GM12878 (cell line): Measurements from ENCODE around the gene MBOAT2. TPM values are rescaled to one million over a fixed set of nuclear protein-coding genes. Genes with fewer than 3 reads are reported as not detected.

Source experiments
- ATAC-seq: fragments of 200-7000 bp; cut with Tn5 transposase; 3 replicates; pipeline ENCODE4 v1.9.1; 2020; ENCODE audit warnings: mild to moderate bottlenecking, moderate library complexity
- BruUV-seq: library from RNA; stranded (reverse); fragments of 400-500 nt; replicated peaks from 2 replicates; lab custom pipeline; 2021; lab: Mats Ljungman, UMichigan
- CTCF ChIA-PET: fragments of 300-600 bp; sonication (Branson Sonifier 250); formaldehyde crosslinking; extraction: SDS; loops from one replicate; lab custom pipeline; 2021; ENCODE audit warnings: inconsistent platforms; lab: Yijun Ruan, JAX
- POLR2A ChIA-PET: fragments of 350-600 bp; formaldehyde crosslinking; extraction: SDS; loops from one replicate; lab custom pipeline; 2021; ENCODE audit warnings: inconsistent platforms; lab: Charles Lee
- RAD21 ChIA-PET: fragments of 300-600 bp; sonication (Branson Sonifier 250); formaldehyde crosslinking; loops from one replicate; lab custom pipeline; 2023; ENCODE audit warnings: antibody characterized with exemption; ENCODE audit not compliant: unreplicated experiment; lab: Charles Lee
- SMC1A ChIA-PET: fragments of 300-600 bp; sonication (Branson Sonifier 250); formaldehyde crosslinking; loops from one replicate; lab custom pipeline; 2023; ENCODE audit not compliant: unreplicated experiment, uncharacterized antibody; lab: Charles Lee
- DNase-seq: peaks from one replicate; pipeline ENCODE4 v3.0.0-alpha.2; 2011; ENCODE audit warnings: low read depth, low spot score
- FAIRE-seq: peaks from 3 replicates; lab custom pipeline; 2011; peaks lifted over from hg19 to GRCh38; lab: Jason Lieb, UNC
- H2AFZ ChIP-seq: 2 replicates; pipeline ENCODE4 v1.6.0; 2011; ENCODE audit warnings: low read depth, low read length, control low read depth; ENCODE audit not compliant: control insufficient read depth
- H3K27ac ChIP-seq: 2 replicates; pipeline ENCODE4 v1.5.1; 2011; ENCODE audit warnings: control low read depth; ENCODE audit not compliant: control insufficient read depth, insufficient read depth
- H3K27me3 ChIP-seq, 2 experiments: replicated peaks in 1 of 2; 2 replicates each; pipeline versions ENCODE4 v1.6.0 to v1.6.1; 2011; ENCODE audit warnings: low read length in 1 of 2; ENCODE audit not compliant: control insufficient read depth in 2 of 2, insufficient read depth in 2 of 2
- H3K36me3 ChIP-seq, 2 experiments: 2 replicates each; pipeline ENCODE4 v1.5.1; 2011; ENCODE audit warnings: low read length in 1 of 2; ENCODE audit not compliant: control insufficient read depth in 2 of 2, insufficient read depth in 2 of 2
- H3K4me1 ChIP-seq: 2 replicates; pipeline ENCODE4 v1.6.1; 2011; ENCODE audit warnings: mild to moderate bottlenecking, low read length, moderate library complexity, mixed read lengths; ENCODE audit not compliant: control insufficient read depth, insufficient read depth
- H3K4me2 ChIP-seq: 2 replicates; pipeline ENCODE4 v1.6.0; 2011; ENCODE audit warnings: control low read depth; ENCODE audit not compliant: control insufficient read depth, insufficient read depth
- H3K4me3 ChIP-seq: fragments of 200-600 bp; sonication (generic); 2 replicates; pipeline ENCODE4 v1.5.1; 2016
- H3K79me2 ChIP-seq: 2 replicates; pipeline ENCODE4 v1.6.0; 2011; ENCODE audit warnings: low read length; ENCODE audit not compliant: control insufficient read depth, insufficient read depth
- H3K9ac ChIP-seq: 2 replicates; pipeline ENCODE4 v1.8.0; 2011; ENCODE audit warnings: low read length, control low read depth, mixed read lengths; ENCODE audit not compliant: control insufficient read depth, insufficient read depth
- H3K9me3 ChIP-seq: replicated peaks from 3 replicates; pipeline ENCODE4 v1.5.1; 2011; ENCODE audit warnings: mild to moderate bottlenecking, low read length; ENCODE audit not compliant: control insufficient read depth, insufficient read depth
- H4K20me1 ChIP-seq: 2 replicates; pipeline ENCODE4 v1.6.0; 2011; ENCODE audit not compliant: control insufficient read depth, insufficient read depth
- BMI1 ChIP-seq: fragments of 450-650 bp; IDR thresholded peaks from 2 replicates; pipeline ENCODE4 v1.6.1; 2016; ENCODE audit warnings: mild to moderate bottlenecking, moderate library complexity, borderline replicate concordance
- EED ChIP-seq: sonication (generic); IDR thresholded peaks from 2 replicates; pipeline ENCODE4 v1.6.1; 2016; ENCODE audit warnings: antibody characterized with exemption, low read depth
- HDAC2 ChIP-seq: fragments of 200-600 bp; sonication (generic); IDR thresholded peaks from 2 replicates; pipeline ENCODE4 v1.6.1; 2017
- JUND ChIP-seq: IDR thresholded peaks from 2 replicates; pipeline ENCODE4 v1.6.1; 2012; ENCODE audit warnings: low read depth, mild to moderate bottlenecking, low read length, improper control_type of control experiment, moderate library complexity
- NFYA ChIP-seq: IDR thresholded peaks from 2 replicates; pipeline ENCODE4 v1.6.1; 2011; ENCODE audit warnings: low read depth, mild to moderate bottlenecking, low read length, improper control_type of control experiment, borderline replicate concordance
- NRF1 ChIP-seq: conservative IDR thresholded peaks from 2 replicates; pipeline ENCODE4 v1.6.1; 2011; ENCODE audit warnings: mild to moderate bottlenecking, low read depth, low read length, improper control_type of control experiment
- SMARCA5 ChIP-seq: fragments of 450-650 bp; IDR thresholded peaks from 2 replicates; pipeline ENCODE4 v1.6.1; 2017; ENCODE audit warnings: mild to moderate bottlenecking
- SUPT20H ChIP-seq: IDR thresholded peaks from 2 replicates; pipeline ENCODE4 v1.6.1; 2011; ENCODE audit warnings: low read depth, mild to moderate bottlenecking, low read length, moderate library complexity, borderline replicate concordance; ENCODE audit not compliant: control insufficient read depth
- TCF3 ChIP-seq: IDR thresholded peaks from 2 replicates; pipeline ENCODE4 v1.6.1; 2012; ENCODE audit warnings: low read depth, mild to moderate bottlenecking, low read length, borderline replicate concordance; ENCODE audit not compliant: insufficient read depth
- WGBS: methylation state at CpG from one replicate; pipeline ENCODE4 v1.1.6; 2016; ENCODE audit warnings: low lambda C conversion rate; ENCODE audit not compliant: insufficient replicate concordance, insufficient coverage; ENCODE audit errors: missing lambda C conversion rate; 5-methylcytosine and 5-hydroxymethylcytosine counted together
- in situ Hi-C: fragments of 300-500 bp; cut with MboI; formaldehyde crosslinking; loops from 9 replicates; pipeline ENCODE4 v1.14.3; 2018; ENCODE audit warnings: mixed read lengths
- intact Hi-C: fragments of 100-400 bp; cut with micrococcal nuclease; formaldehyde crosslinking; loops from one replicate; pipeline ENCODE4 v1.14.2; 2022; ENCODE audit not compliant: unreplicated experiment
- polyA plus RNA-seq, 11 experiments: library from polyadenylated mRNA; depleted of rRNA in 4 of 11; unstranded in 6 of 11; stranded (reverse) in 5 of 11; fragments of >200 nt; fragmentation: Nextera tagmentation in 4 of 11; fragmentation: Illumina TruSeq in 1 of 11; extraction: Ambion mirVana in 4 of 11; extraction: Trizol in 1 of 11; gene quantifications; 1 replicate in 1 of 11; 2 replicates in 10 of 11; pipeline versions ENCODE4 v1.2.1 to v1.2.3, GENCODE V29; 2011 to 2016; ENCODE audit warnings: inconsistent platforms in 2 of 11, missing spikeins in 2 of 11, low read depth in 1 of 11
- total RNA-seq, 4 experiments: library from RNA; depleted of rRNA in 3 of 4; stranded (reverse); fragments of >200 nt in 3 of 4; fragmentation: Illumina TruSeq in 1 of 4; extraction: Trizol in 1 of 4; gene quantifications; 2 replicates each; pipeline versions ENCODE4 v1.2.1 to v1.2.3, GENCODE V29; 2013 to 2021
- TF ChIP-seq, protein P1 (sequence below): fragments of 150-350 bp; IDR thresholded peaks from 2 replicates; pipeline ENCODE4 v1.6.1; 2016; ENCODE audit warnings: low read depth, low read length
- TF ChIP-seq, protein P2 (sequence below): fragments of 450-650 bp; IDR thresholded peaks from 2 replicates; pipeline ENCODE4 v1.6.1; 2014; ENCODE audit warnings: mild to moderate bottlenecking
- TF ChIP-seq, protein P3 (sequence below): fragments of 450-650 bp; IDR thresholded peaks from 2 replicates; pipeline ENCODE4 v1.6.1; 2017; ENCODE audit warnings: mild to moderate bottlenecking, moderate library complexity

MBOAT2 gene
- total and polyA plus RNA-seq, 10 of the 15 experiments (the other 5 are each of a cell fraction or from before 2014, with no cell fraction given): 0.08 to 40.6 (median 1.8) TPM

DNA sequence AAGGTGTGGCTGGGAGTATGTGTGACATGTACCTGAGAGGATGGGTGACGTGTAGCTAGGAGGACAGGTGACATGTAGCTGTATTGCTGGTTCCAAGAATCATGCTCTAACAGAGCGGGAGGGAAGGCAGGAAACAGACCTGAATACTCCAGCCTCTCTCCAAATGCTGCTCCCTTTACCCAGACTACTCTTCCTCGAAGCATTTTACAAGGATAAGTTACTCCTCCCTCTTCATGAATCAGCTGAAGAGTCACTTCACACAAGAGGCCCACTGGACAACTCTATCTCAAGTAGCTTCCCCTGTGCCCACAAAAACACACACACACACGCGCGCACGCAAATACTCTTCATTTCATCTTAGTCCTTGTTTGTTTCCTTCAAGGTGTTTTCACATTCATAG, 113.5 kb downstream of the MBOAT2 start:
- Histone ChIP-seq H3K9me3 (no peaks in the 10 kb centered on the region; the same call in 2 of the 3 replicates), H3K4me1 (no peaks in the 10 kb centered on the region), H3K36me3 (no peaks in the 10 kb centered on the region), H2AFZ (no peak overlapping the region), H4K20me1 (no peaks in the 10 kb centered on the region), H3K79me2 (no peaks in the 10 kb centered on the region), H3K27ac (no peak overlapping the region), H3K4me2 (no peak overlapping the region), H3K4me3 (no peak overlapping the region), H3K9ac (no peak overlapping the region)
- in situ Hi-C loops: no loop called here
- ChIA-PET POLR2A (no interaction called here), SMC1A (interaction anchor here (1.4 kb wide), 2 partner anchors 16 to 21 kb away, joined by 4 to 5 read pairs; no protein-coding TSS in a partner anchor), RAD21 (no interaction called here)
- intact Hi-C loops: no loop called here
- BruUV-seq: no TSS peak
- ATAC-seq: no peak
- no peak for FAIRE-seq
- WGBS: 57% methylated on average over 7 of the region's 7 CpGs
- DNase-seq: no peak
- TF ChIP-seq SMARCA5 (no peak), TCF3 (no peak), SUPT20H (no peak), BMI1 (no peak), HDAC2 (no peak), EED (no peak), NRF1 (no peak), NFYA (no peak), JUND (no peak)
- TF ChIP-seq, protein P1, sequence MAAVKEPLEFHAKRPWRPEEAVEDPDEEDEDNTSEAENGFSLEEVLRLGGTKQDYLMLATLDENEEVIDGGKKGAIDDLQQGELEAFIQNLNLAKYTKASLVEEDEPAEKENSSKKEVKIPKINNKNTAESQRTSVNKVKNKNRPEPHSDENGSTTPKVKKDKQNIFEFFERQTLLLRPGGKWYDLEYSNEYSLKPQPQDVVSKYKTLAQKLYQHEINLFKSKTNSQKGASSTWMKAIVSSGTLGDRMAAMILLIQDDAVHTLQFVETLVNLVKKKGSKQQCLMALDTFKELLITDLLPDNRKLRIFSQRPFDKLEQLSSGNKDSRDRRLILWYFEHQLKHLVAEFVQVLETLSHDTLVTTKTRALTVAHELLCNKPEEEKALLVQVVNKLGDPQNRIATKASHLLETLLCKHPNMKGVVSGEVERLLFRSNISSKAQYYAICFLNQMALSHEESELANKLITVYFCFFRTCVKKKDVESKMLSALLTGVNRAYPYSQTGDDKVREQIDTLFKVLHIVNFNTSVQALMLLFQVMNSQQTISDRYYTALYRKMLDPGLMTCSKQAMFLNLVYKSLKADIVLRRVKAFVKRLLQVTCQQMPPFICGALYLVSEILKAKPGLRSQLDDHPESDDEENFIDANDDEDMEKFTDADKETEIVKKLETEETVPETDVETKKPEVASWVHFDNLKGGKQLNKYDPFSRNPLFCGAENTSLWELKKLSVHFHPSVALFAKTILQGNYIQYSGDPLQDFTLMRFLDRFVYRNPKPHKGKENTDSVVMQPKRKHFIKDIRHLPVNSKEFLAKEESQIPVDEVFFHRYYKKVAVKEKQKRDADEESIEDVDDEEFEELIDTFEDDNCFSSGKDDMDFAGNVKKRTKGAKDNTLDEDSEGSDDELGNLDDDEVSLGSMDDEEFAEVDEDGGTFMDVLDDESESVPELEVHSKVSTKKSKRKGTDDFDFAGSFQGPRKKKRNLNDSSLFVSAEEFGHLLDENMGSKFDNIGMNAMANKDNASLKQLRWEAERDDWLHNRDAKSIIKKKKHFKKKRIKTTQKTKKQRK: no peak
- TF ChIP-seq, protein P2, sequence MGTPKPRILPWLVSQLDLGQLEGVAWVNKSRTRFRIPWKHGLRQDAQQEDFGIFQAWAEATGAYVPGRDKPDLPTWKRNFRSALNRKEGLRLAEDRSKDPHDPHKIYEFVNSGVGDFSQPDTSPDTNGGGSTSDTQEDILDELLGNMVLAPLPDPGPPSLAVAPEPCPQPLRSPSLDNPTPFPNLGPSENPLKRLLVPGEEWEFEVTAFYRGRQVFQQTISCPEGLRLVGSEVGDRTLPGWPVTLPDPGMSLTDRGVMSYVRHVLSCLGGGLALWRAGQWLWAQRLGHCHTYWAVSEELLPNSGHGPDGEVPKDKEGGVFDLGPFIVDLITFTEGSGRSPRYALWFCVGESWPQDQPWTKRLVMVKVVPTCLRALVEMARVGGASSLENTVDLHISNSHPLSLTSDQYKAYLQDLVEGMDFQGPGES: no peak
- TF ChIP-seq, protein P3, sequence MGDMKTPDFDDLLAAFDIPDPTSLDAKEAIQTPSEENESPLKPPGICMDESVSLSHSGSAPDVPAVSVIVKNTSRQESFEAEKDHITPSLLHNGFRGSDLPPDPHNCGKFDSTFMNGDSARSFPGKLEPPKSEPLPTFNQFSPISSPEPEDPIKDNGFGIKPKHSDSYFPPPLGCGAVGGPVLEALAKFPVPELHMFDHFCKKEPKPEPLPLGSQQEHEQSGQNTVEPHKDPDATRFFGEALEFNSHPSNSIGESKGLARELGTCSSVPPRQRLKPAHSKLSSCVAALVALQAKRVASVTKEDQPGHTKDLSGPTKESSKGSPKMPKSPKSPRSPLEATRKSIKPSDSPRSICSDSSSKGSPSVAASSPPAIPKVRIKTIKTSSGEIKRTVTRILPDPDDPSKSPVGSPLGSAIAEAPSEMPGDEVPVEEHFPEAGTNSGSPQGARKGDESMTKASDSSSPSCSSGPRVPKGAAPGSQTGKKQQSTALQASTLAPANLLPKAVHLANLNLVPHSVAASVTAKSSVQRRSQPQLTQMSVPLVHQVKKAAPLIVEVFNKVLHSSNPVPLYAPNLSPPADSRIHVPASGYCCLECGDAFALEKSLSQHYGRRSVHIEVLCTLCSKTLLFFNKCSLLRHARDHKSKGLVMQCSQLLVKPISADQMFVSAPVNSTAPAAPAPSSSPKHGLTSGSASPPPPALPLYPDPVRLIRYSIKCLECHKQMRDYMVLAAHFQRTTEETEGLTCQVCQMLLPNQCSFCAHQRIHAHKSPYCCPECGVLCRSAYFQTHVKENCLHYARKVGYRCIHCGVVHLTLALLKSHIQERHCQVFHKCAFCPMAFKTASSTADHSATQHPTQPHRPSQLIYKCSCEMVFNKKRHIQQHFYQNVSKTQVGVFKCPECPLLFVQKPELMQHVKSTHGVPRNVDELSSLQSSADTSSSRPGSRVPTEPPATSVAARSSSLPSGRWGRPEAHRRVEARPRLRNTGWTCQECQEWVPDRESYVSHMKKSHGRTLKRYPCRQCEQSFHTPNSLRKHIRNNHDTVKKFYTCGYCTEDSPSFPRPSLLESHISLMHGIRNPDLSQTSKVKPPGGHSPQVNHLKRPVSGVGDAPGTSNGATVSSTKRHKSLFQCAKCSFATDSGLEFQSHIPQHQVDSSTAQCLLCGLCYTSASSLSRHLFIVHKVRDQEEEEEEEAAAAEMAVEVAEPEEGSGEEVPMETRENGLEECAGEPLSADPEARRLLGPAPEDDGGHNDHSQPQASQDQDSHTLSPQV: no peak
- TF ChIP-seq, all 136 proteins: peak for 0
- no peaks in the 10 kb centered on the region for H3K27me3 ChIP-seq
- CTCF ChIA-PET: interaction anchor here (1.0 to 1.8 kb wide), 4 partner anchors 9 to 250 kb away, joined by 3 to 6 read pairs (median 4); no protein-coding TSS in a partner anchor
